Activated T-helper 9 cell treated with anti-CD3 and anti-CD28 coated beads, Interleukin-2, amount 50 U/mL, for 16 hours (primary cell): ENCODE measurements around the gene BPIFB4.

Source experiments
- DNase-seq: peaks from one replicate; pipeline ENCODE4 v3.0.0-alpha.2; 2020; ENCODE audit warnings: low read depth

BPIFB4 gene

GRCh38 chr20:33062105-33062824, 17.2 kb upstream of the BPIFB4 start:
- DNase-seq = no peak

GRCh38 chr20:33062825-33063149, 16.7 kb upstream of the BPIFB4 start:
- DNase-seq = no peak

- DNase-seq = no peak
Observed at GRCh38 chr20:33063271-33063670, 16.2 kb upstream of the BPIFB4 start.

GRCh38 chr20:33064572-33065287, 14.7 kb upstream of the BPIFB4 start:
- no peak for DNase-seq

DNA sequence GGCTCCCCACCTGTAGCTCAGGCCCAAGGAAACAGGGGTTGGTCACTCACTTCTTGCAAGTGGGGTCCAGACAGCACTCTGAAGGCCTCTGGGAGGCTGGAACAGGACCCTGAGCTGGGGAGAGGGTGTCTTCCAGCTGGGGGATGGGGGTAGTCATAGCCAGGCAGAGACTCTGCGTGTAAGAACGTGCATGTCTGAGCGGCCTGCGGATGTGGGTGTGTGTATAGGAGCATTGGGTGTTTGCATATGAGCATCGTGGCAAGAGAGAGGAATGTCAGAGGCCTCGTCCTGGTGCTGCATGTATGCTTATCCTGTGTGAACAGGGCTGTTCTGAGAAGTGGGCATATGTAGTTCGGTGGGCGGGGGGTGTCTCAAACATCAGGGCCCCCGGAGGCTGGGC, 13.7 kb upstream of the BPIFB4 start:
- no peak for DNase-seq

DNA sequence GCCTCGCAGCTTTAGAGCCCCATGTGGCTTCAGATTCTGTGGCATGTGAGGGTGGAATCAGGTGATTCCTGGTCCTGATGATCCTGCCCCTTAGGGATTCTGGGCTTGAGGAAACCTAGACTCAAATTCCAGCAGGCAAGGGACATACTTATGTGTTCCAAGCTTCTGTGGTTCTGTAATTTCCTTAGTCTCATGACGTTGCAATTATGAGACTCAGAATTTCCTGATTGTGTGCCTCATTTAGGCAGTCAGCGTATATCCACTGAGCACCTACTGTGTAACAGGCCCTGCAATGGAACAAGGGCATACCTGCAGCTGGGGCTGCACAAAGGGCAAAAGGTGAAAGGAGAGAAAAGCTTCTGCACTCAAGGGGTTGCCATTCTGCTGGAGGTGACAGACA, 11.6 kb upstream of the BPIFB4 start:
- DNase-seq = no peak

DNA sequence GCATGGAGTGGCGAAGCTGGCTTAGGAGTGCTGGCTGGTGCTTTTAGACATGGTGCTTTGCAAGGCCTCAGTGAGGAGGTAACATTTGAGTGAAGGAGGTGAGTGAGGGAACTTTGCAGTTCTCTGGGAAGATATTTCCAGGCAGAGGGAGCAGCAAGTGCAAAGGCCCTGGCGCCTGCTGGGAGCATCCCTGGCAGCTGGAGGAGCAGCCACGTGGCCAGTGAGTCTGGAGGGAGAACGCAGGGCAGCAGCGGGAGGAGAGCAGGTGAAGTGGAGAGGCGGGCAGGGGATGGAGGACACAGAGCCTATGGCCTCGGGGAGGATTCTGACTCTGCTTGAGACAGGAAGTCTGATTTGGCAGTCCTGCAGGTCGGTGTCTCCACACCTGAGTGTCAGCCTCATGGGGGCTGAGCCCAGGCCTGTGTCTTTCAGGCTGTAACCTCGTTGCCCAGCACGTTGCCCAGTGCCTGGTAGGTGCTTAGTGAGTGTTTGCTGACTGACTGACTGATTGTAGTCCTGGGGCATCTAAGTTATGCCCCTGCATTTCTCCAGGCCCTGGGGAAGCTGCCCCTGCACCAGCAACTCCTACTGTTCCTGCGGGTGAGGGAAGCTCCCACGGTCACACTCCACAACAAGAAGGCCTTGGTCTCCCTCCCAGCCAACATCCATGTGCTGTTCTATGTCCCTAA, 11.0 kb upstream of the BPIFB4 start:
- DNase-seq = no peak

- DNase-seq = no peak
Observed at GRCh38 chr20:33069673-33070072, 9.8 kb upstream of the BPIFB4 start.

DNA sequence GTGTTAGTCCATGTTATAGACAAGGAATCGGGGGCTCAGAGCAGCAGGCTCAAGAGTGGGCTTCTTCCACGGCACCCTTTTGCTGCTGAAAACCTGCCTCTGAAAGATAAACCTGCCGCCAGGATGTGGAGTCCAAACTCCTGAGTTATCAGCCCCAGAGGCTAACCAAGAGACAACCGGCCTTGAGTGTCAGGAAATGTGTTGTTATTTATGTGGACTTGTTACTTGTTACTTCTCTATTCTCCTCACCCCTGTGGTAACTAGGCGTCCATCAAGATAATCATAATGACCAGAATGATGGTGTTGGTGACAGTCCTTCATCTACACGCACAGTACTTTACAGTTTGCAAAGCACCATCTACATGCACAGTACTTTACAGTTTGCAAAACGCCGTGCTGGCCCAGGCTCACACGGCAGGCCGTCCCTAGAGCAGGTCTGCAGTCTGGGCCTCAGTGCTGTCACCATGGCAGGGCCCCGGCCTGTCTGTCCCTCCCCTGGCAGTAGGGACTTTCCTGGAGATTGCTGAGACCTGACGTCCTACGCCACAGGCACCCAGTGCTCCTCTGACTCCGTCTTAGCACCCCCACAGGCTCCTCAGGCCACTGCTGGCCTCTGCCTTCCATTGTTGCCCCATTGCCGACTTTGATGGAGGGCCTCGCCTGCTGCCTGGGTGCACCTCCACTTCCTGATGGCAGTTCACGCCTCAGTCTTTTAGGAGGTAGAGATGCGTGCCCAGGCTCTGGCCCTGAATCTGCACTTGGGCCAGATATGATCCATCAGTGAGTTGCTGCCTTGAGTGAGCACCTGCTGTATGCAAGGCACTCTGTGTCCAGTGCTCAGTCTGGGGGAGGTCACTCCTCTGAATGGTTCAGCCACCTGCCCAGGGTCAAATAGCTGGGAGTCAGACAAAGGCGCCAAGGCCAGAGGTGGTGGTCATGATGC, 9.1 kb upstream of the BPIFB4 start:
- DNase-seq = no peak

DNA sequence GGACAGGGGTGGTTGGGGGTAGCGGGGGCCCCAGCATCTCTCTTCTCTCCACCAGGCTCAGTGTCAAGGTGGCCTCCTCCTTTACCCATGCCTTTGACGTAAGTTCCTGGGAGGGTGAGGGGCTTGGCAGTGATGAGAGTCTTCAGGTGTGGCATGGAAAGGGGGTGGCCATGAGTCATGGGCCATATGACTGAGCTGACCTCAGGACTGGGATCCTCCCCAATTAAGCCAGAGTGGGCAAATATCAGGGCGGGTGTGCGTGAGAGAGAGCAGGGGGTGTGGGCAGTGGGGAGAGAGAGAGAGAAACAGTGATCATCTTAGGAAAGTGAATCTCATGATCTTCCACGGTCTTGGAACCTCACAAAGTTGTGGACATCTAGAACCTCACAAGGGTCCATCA, 8.2 kb upstream of the BPIFB4 start:
- DNase-seq = no peak

DNA sequence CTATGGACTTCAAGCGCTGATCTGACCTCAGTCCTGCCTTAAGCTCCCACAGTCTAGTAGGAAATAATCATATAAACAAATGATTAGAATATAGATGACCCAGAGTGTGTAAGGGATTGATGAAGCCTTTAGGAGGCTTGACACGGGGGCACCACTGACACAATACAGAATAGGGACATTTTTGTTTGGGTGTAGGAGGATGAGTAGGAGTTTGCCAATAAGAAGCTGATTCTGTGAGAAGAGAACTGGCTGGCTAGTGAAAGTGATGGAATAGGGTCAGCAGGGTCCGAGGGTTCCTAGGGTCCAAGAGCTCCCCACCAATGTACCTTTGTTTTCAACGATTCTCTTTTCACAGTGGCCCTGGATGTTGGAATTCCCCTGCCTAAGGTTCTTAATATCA, 7.1 kb upstream of the BPIFB4 start:
- no peak for DNase-seq

GRCh38 chr20:33072813-33073212, 6.6 kb upstream of the BPIFB4 start:
- DNase-seq = no peak

- no peak for DNase-seq
Observed at GRCh38 chr20:33074675-33075074, 4.8 kb upstream of the BPIFB4 start.

GRCh38 chr20:33075281-33075680, 4.2 kb upstream of the BPIFB4 start:
- DNase-seq = no peak

GRCh38 chr20:33076662-33077372, 2.6 kb upstream of the BPIFB4 start:
- no peak for DNase-seq

GRCh38 chr20:33081411-33082154, 2.1 kb downstream of the BPIFB4 start:
- DNase-seq = no peak

GRCh38 chr20:33082546-33082945, 3.1 kb downstream of the BPIFB4 start:
- no peak for DNase-seq

- no peak for DNase-seq
Observed at GRCh38 chr20:33083544-33084340, 4.3 kb downstream of the BPIFB4 start.

DNA sequence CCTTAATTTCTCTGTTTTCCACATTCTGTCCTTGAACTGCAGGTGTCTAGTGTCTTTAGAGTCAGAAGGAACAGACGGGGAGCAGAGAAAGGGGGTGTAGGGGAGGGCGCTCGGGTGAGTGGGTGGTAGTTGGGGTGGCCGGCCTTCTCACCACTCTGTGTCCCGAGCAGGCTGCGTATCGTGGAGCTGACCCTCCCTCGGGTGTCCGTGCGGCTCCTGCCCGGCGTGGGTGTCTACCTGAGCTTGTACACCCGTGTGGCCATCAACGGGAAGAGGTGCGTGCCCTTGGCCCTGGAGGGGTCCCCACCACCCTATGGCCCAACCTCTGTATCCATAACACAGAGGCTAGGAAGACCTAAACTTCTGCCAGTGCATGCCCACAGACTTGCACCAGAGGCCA, 5.3 kb downstream of the BPIFB4 start:
- DNase-seq = no peak
